Measurements from ENCODE around the gene AMBN.

AMBN gene

GRCh38 chr4:70591955-70592582 lies at the start of gene AMBN:
Gene AMBN (plus strand): TSS chr4:70592256. CDS start chr4:70592359, 103 bp downstream.
- no peak for DNase-seq

- DNase-seq, result no peak
Measured at GRCh38 chr4:70544279-70544868, 47.7 kb upstream of the AMBN start.

DNA sequence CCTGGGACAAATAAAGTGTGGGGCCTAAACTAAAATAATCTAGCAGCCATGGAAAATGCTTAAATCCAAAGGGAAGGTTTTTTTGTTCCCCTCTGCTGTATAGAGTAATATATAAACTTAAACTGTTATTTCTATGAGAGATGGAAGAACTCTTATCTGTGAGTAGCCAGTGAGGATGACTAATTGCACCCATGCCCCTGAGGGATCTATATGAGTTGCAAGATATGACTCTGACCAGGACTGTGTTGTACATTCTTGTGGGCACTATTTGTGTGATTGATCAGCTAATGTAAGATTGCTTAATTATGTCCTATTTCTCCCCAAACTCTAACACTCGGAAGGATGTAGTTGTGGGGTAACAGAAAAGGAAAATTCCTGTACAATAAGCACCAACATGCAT lies 35.2 kb upstream of the AMBN start:
- DNase-seq, result no peak

GRCh38 chr4:70559211-70559830 lies 32.7 kb upstream of the AMBN start:
- no peak for DNase-seq

DNA sequence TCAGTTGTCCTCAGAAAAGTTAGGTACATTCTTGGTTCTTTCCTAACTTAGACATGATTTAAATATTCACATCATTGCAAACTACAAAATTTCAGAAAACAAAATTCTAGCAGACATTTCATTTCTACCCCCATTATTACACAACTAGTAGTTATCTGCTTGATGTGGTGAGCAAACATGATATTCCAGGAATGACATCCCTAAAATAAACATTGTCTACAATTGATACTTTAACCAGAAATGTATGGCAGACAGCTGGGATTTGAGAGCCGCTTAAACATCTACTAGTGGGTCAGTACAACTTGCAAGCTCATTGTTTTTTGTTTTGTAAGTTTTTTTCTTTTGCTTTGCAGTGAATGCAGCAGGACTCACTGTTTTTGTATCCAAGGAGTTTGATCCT lies 32.1 kb upstream of the AMBN start:
- DNase-seq, result no peak

DNA sequence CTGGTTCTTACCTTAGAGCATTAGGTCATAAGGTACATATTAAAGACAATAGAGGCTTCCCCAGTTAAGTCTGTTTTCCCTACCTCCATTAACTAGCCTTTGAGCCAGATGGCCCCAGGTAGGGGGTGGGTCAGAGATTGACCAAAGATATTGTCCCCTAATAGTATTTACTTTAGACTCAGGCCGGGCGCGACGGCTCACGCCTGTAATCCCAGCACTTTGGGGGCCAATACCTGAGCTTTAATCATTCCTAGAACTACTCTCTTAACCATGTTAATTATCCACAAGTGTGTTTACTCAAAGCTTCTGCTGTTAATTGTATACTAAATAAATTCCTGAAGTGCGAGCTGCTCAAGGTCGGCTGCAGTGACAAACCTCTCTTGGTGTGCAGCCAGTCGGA lies 28.0 kb upstream of the AMBN start:
- DNase-seq, result no peak

DNA sequence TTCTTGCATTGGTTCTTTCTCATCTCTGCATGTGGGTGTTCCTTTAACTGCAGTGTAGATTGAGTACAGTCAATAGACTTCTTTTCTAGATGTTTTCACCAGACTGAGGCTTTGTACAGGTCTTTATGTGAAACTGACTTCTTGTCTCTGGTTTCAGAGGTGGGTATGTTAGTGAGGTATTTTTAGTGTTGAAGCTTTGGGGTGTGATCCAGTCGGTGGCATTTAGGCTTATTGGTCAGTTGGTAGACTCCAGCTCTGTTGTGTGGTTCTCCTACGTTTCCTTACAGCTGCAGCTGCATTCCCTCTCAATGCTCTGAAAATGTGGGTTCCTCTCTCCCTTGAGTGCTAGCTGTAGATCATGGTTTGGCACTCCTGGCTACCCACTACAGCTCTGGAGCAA lies 21.3 kb upstream of the AMBN start:
- DNase-seq, result no peak

GRCh38 chr4:70571772-70572171 lies 20.3 kb upstream of the AMBN start:
- DNase-seq, result no peak

- DNase-seq, result no peak
Measured at GRCh38 chr4:70575964-70576363, 16.1 kb upstream of the AMBN start.

- no peak for DNase-seq
Measured at GRCh38 chr4:70577220-70577927, 14.7 kb upstream of the AMBN start.

DNA sequence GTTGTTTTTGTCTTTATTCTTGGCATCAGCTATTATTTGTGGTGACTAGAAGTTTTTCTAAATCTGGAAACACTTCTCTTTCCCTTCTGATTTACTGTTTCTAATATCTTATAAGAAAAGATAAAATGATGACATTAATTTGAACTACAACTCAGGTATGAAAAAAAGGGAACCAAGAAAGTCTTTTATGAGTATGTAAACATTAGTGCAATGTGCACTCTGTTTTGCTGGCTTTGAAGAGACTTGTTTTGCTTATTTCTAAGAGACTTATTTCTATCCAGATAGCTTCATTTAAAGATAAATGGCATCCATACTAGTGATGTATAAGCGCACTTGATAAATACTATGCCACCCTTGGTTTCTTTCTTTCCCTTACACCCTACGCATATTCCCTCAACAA lies 10.1 kb upstream of the AMBN start:
- no peak for DNase-seq

- DNase-seq, result no peak
Measured at GRCh38 chr4:70583952-70584834, 7.9 kb upstream of the AMBN start.

GRCh38 chr4:70586841-70587240 lies 5.2 kb upstream of the AMBN start:
- no peak for DNase-seq

GRCh38 chr4:70589785-70590184 lies 2.3 kb upstream of the AMBN start:
- no peak for DNase-seq

GRCh38 chr4:70594196-70594595 lies 2.1 kb downstream of the AMBN start:
- no peak for DNase-seq

DNA sequence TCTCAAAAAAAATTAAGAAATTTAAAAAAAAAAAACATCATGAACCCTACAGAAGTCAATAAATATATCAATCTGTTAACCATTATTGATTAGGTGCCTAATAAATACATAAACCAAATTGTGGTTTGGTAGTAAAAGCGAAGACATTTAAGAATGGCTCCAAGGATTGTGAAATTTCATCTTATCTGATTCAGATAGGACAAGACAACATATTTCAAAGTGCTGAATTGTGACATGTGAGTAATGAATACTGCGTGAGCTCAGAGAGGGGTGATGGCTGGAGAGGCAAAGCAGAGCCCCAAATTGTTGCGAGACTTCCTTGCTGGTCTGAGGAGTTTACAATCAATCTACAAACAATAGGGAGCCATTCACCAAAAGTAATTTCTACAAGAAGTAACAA lies 8.2 kb downstream of the AMBN start:
- DNase-seq, result no peak

GRCh38 chr4:70600977-70601376 lies 8.9 kb downstream of the AMBN start:
- DNase-seq, result no peak

DNA sequence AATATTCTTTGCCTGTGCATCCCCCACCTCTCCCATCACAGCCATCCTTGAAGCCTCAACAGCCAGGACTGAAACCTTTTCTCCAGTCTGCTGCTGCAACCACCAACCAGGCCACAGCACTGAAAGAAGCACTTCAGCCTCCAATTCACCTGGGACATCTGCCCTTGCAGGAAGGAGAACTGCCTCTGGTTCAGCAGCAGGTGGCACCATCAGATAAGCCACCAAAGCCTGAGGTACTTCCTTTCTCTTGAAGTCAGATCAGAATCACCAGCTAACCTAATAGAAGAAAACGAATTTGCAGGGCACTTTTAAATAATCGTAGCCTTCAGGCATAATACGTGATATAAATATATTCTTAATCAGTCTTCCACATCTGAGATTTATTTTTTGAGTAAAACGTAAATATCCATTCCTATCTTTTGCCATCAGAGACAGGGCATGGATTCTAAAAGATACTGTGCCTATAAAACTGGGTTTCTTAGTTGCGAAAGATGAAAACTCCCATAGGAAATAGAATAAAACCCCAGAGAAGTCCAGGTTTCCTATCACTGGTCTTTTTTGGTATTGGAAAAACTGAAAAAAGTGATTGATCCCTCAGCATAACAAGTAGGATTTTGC lies 9.5 kb downstream of the AMBN start:
- DNase-seq, result peak; percentile 44 to 56

DNA sequence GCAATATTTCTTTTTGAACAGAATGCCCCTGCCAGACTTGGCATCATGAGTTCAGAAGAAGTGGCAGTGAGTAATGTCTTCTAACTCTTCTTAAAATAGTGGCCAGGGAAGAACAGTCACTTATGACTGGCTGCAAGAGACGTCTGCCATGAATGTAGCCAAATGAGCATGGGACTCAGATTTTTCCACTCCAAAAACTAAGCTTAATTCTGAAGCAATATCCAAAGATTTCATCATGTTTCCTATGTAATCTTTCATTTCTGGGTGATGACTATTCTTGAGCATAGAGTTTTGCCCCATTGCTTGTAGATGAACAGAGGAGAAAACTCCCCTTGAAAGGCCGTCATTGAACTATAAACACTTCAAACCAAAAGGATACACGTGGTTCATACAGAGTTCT lies 11.8 kb downstream of the AMBN start:
- DNase-seq, result no peak

DNA sequence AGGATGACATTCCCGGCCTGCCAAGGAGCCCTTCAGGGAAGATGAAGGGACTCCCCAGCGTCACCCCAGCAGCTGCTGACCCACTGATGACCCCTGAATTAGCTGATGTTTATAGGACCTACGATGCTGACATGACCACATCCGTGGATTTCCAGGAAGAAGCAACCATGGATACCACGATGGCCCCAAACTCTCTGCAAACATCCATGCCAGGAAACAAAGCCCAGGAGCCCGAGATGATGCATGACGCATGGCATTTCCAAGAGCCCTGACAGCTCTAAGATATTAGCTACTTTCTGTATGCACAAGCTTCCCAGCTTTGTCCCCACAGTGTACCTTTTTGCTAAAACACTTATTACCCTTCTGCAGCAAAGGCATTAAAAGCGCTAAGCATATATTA lies 14.4 kb downstream of the AMBN start:
- no peak for DNase-seq

GRCh38 chr4:70607334-70607853 lies 15.3 kb downstream of the AMBN start:
- no peak for DNase-seq

DNA sequence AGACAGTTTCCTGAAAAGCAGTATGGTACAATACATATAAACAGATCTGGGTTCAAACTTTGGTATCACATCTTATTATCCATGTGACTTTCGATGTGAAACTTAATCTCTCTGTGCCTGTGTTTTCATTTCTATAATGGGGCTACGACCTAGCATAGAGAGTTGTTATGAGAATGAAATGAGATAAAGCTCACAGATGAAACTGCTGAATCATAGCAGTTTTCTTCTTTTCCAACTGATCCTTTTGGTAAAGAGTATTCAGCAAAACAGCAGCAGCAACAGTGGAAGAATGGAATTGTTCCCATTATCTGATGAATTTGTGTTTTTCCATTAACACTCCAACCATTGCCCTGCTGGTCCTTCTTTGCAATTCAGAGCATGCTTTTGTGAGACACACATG lies 16.3 kb downstream of the AMBN start:
- DNase-seq, result no peak

Measured in stimulated activated CD4-positive, alpha-beta T cell treated with anti-CD3 and anti-CD28 coated beads, Interleukin-4, amount 100 ng/mL, for 4 hours (primary cell).